ENCODE measurements around the gene ARFGEF3.

- no peak for TF ChIP-seq EZH2 (IDR thresholded peaks at IDR 0.05; ENCODE audit: low read length, missing control alignments)
- TF ChIP-seq, protein P1, sequence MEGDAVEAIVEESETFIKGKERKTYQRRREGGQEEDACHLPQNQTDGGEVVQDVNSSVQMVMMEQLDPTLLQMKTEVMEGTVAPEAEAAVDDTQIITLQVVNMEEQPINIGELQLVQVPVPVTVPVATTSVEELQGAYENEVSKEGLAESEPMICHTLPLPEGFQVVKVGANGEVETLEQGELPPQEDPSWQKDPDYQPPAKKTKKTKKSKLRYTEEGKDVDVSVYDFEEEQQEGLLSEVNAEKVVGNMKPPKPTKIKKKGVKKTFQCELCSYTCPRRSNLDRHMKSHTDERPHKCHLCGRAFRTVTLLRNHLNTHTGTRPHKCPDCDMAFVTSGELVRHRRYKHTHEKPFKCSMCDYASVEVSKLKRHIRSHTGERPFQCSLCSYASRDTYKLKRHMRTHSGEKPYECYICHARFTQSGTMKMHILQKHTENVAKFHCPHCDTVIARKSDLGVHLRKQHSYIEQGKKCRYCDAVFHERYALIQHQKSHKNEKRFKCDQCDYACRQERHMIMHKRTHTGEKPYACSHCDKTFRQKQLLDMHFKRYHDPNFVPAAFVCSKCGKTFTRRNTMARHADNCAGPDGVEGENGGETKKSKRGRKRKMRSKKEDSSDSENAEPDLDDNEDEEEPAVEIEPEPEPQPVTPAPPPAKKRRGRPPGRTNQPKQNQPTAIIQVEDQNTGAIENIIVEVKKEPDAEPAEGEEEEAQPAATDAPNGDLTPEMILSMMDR (conservative IDR thresholded peaks at IDR 0.05 in 1 of 2, IDR thresholded peaks at IDR 0.05 in 1 of 2; ENCODE audit: low read depth in 1 of 2, low read length in 2 of 2), result no peak
These were observed 222.0 kb downstream of the ARFGEF3 start for GRCh38 chr6:138383776-138384175.
